HepG2 (cell line): Measurements from ENCODE around the gene ERF. TPM values are rescaled to one million over a fixed set of nuclear protein-coding genes. Genes with fewer than 3 reads are reported as not detected.

Experiments
- CREB1 ChIP-seq, 2 experiments: fragments of 450-650 bp in 1 of 2; IDR thresholded peaks; 2 replicates each; pipeline ENCODE4 v1.6.1; 2016 to 2017; ENCODE audit warnings: control low read depth in 1 of 2, mild to moderate bottlenecking in 1 of 2, missing compliant biosample characterization in 1 of 2, missing genetic modification characterization in 1 of 2
- RBM22 ChIP-seq: fragments of 200-400 bp; formaldehyde crosslinking; optimal IDR thresholded peaks from 2 replicates; pipeline ENCODE3; 2017; ENCODE audit warnings: mild to moderate bottlenecking, low read length, moderate library complexity
- SIN3B ChIP-seq: fragments of 150-350 bp; IDR thresholded peaks from 2 replicates; pipeline ENCODE4 v1.6.1; 2014; ENCODE audit warnings: low read length
- SOX6 ChIP-seq, 2 experiments: fragments of 450-650 bp in 1 of 2; sonication (generic) in 1 of 2; formaldehyde crosslinking in 1 of 2; IDR thresholded peaks; 2 replicates each; pipeline versions ENCODE4 v1.4.0 to v1.6.1; 2017 to 2020; ENCODE audit warnings: antibody characterized with exemption in 1 of 2, mild to moderate bottlenecking in 1 of 2, missing genetic modification reagents in 1 of 2
- TCF12 ChIP-seq, 2 experiments: fragments of 450-650 bp in 1 of 2; sonication (generic) in 1 of 2; formaldehyde crosslinking in 1 of 2; IDR thresholded peaks; 2 replicates each; pipeline versions ENCODE4 v1.6.1 to v1.8.0; 2017 to 2022; ENCODE audit warnings: antibody characterized with exemption in 1 of 2, mild to moderate bottlenecking in 1 of 2, missing genetic modification reagents in 1 of 2, moderate library complexity in 1 of 2
- ZFP37 ChIP-seq: sonication (generic); formaldehyde crosslinking; IDR thresholded peaks from 2 replicates; pipeline ENCODE4 v1.4.0; 2020; ENCODE audit warnings: missing genetic modification reagents, borderline replicate concordance
- ZNF256 ChIP-seq: sonication (generic); formaldehyde crosslinking; conservative IDR thresholded peaks from 2 replicates; pipeline ENCODE4 v1.4.0; 2020; ENCODE audit warnings: missing genetic modification reagents
- ZNF382 ChIP-seq: sonication (generic); formaldehyde crosslinking; IDR thresholded peaks from 2 replicates; pipeline ENCODE4 v1.5.0; 2020; ENCODE audit warnings: missing genetic modification reagents, mild to moderate bottlenecking, borderline replicate concordance
- ZNF652 ChIP-seq: IDR thresholded peaks from 2 replicates; pipeline ENCODE4 v1.6.1; 2016; ENCODE audit warnings: low read depth, borderline replicate concordance
- ZNF782 ChIP-seq: sonication (generic); formaldehyde crosslinking; IDR thresholded peaks from 2 replicates; pipeline ENCODE4 v1.4.0; 2020; ENCODE audit warnings: missing genetic modification reagents, mild to moderate bottlenecking, borderline replicate concordance
- ZSCAN20 ChIP-seq: sonication (generic); formaldehyde crosslinking; IDR thresholded peaks from 2 replicates; pipeline ENCODE4 v1.4.0; 2020; ENCODE audit warnings: missing genetic modification reagents, mild to moderate bottlenecking, borderline replicate concordance
- ZSCAN29 ChIP-seq: sonication (generic); formaldehyde crosslinking; conservative IDR thresholded peaks from 2 replicates; pipeline ENCODE4 v1.4.0; 2020; ENCODE audit warnings: mild to moderate bottlenecking, missing genetic modification reagents
- polyA plus RNA-seq, 8 experiments: library from polyadenylated mRNA; depleted of rRNA in 3 of 8; stranded (reverse) in 7 of 8; unstranded in 1 of 8; fragments of >200 nt; fragmentation: Illumina TruSeq in 4 of 8; extraction: Trizol in 4 of 8; gene quantifications; 2 replicates each; pipeline versions ENCODE4 v1.2.1 to v1.2.3, GENCODE V29; 2011 to 2016; ENCODE audit warnings: low read depth in 4 of 8, missing spikeins in 1 of 8, mixed read lengths in 1 of 8; ENCODE audit not compliant: insufficient read depth in 1 of 8
- total RNA-seq, 5 experiments: library from RNA; depleted of rRNA; stranded (reverse); fragments of >200 nt; fragmentation: Illumina TruSeq; extraction: Trizol; gene quantifications; 2 replicates each; pipeline ENCODE4 v1.2.3, GENCODE V29; 2016; ENCODE audit warnings: low read depth in 1 of 5
- TF ChIP-seq, protein P1 (sequence below), 2 experiments: sonication (generic) in 1 of 2; formaldehyde crosslinking in 1 of 2; IDR thresholded peaks; 2 replicates each; pipeline versions ENCODE4 v1.4.0 to v1.6.1; 2016 to 2020; ENCODE audit warnings: borderline replicate concordance in 1 of 2, low read depth in 1 of 2, mild to moderate bottlenecking in 1 of 2, missing genetic modification reagents in 1 of 2
- TF ChIP-seq, protein P2 (sequence below): IDR thresholded peaks from 2 replicates; pipeline ENCODE4 v1.6.1; 2012; ENCODE audit warnings: low read length, improper control_type of control experiment
- TF ChIP-seq, protein P3 (sequence below): sonication (generic); formaldehyde crosslinking; IDR thresholded peaks from 2 replicates; pipeline ENCODE4 v1.8.0; 2022; ENCODE audit warnings: missing genetic modification reagents, mild to moderate bottlenecking, moderate library complexity, borderline replicate concordance

The ERF gene
- total and polyA plus RNA-seq, 2 of the 13 experiments (the other 11 are each of a cell fraction or from before 2014, with no cell fraction given), result 67.1 to 69.9 TPM

DNA sequence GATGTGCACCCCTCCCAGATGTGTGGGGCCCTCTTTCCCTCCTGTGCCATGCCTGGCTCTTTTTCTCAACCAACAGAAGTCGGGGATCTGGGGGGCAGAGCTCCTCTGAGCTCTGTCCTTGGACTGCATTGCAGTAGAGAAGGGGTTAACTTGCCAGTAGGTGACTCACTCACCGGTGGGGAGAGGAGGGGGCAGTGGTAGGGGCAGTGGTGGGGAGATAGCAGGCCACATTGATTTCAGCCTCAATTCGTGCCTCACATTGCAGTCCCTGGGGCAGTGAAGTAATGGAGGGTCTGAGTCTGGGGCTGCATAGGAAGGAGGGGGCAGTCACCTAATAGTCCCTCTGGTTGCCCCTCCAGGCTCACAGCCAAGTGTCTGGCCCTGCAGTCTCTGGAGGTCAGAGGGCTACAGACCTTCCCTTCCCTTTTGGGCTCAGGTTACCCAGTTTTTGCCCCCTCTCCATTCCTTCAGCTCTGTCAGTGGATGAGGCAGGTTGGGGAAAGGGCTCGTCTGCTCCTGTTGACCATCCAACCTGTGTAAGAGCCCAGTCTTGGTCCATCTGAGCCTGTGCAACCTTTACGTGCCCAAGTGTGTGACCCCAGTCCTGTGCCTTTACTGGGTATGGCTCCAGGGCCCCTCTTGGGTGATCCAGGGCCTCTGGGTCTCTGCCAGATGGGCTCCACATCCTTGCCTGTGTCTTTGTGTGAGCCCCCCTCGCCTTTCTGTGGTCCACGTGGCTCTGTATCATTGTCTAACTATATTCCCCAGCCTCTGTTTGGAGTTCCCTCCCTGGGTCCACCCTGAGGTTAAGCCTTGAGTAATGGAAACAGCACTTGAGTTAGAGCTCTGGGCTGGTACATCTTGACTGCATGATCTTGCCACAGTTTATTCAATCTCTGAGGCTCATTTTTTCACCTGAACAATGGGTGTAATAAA lies 27.2 kb upstream of the ERF start (continued):
- no peak for TF ChIP-seq SOX6 (IDR thresholded peaks at IDR 0.05)
- peak; percentile 41; the same call in 1 of the 2 replicates for TF ChIP-seq SOX6 (CRISPR knock-in tag; IDR thresholded peaks at IDR 0.05)
- peak; percentile 97 for TF ChIP-seq ZNF652 (CRISPR knock-in tag)
- no peak for TF ChIP-seq ZNF782 (CRISPR knock-in tag)
- TF ChIP-seq, protein P1, sequence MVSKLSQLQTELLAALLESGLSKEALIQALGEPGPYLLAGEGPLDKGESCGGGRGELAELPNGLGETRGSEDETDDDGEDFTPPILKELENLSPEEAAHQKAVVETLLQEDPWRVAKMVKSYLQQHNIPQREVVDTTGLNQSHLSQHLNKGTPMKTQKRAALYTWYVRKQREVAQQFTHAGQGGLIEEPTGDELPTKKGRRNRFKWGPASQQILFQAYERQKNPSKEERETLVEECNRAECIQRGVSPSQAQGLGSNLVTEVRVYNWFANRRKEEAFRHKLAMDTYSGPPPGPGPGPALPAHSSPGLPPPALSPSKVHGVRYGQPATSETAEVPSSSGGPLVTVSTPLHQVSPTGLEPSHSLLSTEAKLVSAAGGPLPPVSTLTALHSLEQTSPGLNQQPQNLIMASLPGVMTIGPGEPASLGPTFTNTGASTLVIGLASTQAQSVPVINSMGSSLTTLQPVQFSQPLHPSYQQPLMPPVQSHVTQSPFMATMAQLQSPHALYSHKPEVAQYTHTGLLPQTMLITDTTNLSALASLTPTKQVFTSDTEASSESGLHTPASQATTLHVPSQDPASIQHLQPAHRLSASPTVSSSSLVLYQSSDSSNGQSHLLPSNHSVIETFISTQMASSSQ (IDR thresholded peaks at IDR 0.05; ENCODE audit: low read depth), result no peak
- TF ChIP-seq, protein P1 (CRISPR knock-in tag; IDR thresholded peaks at IDR 0.05; ENCODE audit: borderline replicate concordance), result peak; percentile 59; the same call in 1 of the 2 replicates
- no peak for TF ChIP-seq RBM22
- TF ChIP-seq TCF12 (IDR thresholded peaks at IDR 0.05), result no peak
- peak; percentile 47; the same call in 1 of the 2 replicates for TF ChIP-seq TCF12 (CRISPR knock-in tag; IDR thresholded peaks at IDR 0.05)
- no peak for TF ChIP-seq ZNF256 (CRISPR knock-in tag)
- TF ChIP-seq, protein P2, sequence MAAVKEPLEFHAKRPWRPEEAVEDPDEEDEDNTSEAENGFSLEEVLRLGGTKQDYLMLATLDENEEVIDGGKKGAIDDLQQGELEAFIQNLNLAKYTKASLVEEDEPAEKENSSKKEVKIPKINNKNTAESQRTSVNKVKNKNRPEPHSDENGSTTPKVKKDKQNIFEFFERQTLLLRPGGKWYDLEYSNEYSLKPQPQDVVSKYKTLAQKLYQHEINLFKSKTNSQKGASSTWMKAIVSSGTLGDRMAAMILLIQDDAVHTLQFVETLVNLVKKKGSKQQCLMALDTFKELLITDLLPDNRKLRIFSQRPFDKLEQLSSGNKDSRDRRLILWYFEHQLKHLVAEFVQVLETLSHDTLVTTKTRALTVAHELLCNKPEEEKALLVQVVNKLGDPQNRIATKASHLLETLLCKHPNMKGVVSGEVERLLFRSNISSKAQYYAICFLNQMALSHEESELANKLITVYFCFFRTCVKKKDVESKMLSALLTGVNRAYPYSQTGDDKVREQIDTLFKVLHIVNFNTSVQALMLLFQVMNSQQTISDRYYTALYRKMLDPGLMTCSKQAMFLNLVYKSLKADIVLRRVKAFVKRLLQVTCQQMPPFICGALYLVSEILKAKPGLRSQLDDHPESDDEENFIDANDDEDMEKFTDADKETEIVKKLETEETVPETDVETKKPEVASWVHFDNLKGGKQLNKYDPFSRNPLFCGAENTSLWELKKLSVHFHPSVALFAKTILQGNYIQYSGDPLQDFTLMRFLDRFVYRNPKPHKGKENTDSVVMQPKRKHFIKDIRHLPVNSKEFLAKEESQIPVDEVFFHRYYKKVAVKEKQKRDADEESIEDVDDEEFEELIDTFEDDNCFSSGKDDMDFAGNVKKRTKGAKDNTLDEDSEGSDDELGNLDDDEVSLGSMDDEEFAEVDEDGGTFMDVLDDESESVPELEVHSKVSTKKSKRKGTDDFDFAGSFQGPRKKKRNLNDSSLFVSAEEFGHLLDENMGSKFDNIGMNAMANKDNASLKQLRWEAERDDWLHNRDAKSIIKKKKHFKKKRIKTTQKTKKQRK, result no peak
- TF ChIP-seq CREB1 (IDR thresholded peaks at IDR 0.05), result no peak
- no peak for TF ChIP-seq CREB1 (CRISPR knock-in tag; IDR thresholded peaks at IDR 0.05)
- TF ChIP-seq ZNF382 (CRISPR knock-in tag), result no peak
- no peak for TF ChIP-seq SIN3B
- TF ChIP-seq ZSCAN29 (CRISPR knock-in tag), result 0 out of 2 replicates have a peak, but pooled peaks have one; percentile 45
- TF ChIP-seq, protein P3, sequence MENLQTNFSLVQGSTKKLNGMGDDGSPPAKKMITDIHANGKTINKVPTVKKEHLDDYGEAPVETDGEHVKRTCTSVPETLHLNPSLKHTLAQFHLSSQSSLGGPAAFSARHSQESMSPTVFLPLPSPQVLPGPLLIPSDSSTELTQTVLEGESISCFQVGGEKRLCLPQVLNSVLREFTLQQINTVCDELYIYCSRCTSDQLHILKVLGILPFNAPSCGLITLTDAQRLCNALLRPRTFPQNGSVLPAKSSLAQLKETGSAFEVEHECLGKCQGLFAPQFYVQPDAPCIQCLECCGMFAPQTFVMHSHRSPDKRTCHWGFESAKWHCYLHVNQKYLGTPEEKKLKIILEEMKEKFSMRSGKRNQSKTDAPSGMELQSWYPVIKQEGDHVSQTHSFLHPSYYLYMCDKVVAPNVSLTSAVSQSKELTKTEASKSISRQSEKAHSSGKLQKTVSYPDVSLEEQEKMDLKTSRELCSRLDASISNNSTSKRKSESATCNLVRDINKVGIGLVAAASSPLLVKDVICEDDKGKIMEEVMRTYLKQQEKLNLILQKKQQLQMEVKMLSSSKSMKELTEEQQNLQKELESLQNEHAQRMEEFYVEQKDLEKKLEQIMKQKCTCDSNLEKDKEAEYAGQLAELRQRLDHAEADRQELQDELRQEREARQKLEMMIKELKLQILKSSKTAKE (CRISPR knock-in tag), result no peak; the same call in 1 of the 2 replicates
- no peak for TF ChIP-seq ZSCAN20 (CRISPR knock-in tag)
- no peak for TF ChIP-seq ZFP37
